ENCODE results near the gene ARHGAP1. TPM values are rescaled to one million over a fixed set of nuclear protein-coding genes. Genes with fewer than 3 reads are reported as not detected.
A peak's percentile ranks its signal among the peaks of the same experiment; 100 is the strongest.

ARHGAP1 gene
- total RNA-seq, 4 donors from 2014 or later = 30.8 to 57.9 (median 47.7) TPM

- H3K27me3 ChIP-seq = no peaks in the 10 kb centered on the region
- peaks cover 47 to 57% of the 10 kb centered on the region in 2 donors for H3K36me3 ChIP-seq
- 75 to 77% methylated on average over 2 of the region's 2 CpGs for WGBS, 2 donors
- peak overlapping the region; percentile 1 to 70 (median 43) for H3K27ac ChIP-seq
- TF ChIP-seq POLR2A (IDR thresholded peaks at IDR 0.05) = no peak
- TF ChIP-seq, protein P1, sequence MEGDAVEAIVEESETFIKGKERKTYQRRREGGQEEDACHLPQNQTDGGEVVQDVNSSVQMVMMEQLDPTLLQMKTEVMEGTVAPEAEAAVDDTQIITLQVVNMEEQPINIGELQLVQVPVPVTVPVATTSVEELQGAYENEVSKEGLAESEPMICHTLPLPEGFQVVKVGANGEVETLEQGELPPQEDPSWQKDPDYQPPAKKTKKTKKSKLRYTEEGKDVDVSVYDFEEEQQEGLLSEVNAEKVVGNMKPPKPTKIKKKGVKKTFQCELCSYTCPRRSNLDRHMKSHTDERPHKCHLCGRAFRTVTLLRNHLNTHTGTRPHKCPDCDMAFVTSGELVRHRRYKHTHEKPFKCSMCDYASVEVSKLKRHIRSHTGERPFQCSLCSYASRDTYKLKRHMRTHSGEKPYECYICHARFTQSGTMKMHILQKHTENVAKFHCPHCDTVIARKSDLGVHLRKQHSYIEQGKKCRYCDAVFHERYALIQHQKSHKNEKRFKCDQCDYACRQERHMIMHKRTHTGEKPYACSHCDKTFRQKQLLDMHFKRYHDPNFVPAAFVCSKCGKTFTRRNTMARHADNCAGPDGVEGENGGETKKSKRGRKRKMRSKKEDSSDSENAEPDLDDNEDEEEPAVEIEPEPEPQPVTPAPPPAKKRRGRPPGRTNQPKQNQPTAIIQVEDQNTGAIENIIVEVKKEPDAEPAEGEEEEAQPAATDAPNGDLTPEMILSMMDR (IDR thresholded peaks at IDR 0.05) = no peak
- no peak overlapping the region for H3K4me3 ChIP-seq (replicated peaks in 1 of 3)
- DNase-seq = peak; percentile 10
- peaks cover 0 to 5% of the 10 kb centered on the region in 2 donors for H3K4me1 ChIP-seq
- H3K9me3 ChIP-seq = no peaks in the 10 kb centered on the region
- intact Hi-C loops (cut with DNase I) = no loop called here
Measured at GRCh38 chr11:46649180-46649738, 51.2 kb downstream of the ARHGAP1 start.

DNA sequence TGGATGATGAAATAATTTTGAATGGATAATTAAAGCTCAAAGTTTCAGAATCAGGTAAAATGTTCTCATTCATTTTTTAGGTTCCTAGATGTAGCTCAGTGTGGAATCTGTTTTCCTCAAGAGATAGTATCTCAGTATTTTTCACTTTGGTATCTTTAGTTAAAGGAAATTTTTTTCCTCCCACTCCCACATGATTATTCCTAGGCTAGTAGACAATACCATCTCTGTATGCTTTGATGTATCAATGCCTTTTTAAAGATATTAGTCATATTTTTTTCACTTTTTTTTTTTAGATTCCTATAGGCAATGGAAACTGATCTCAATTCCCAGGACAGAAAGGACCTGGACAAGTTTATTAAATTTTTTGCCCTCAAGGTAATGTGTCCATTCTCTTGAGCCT, 56.4 kb downstream of the ARHGAP1 start:
- Histone ChIP-seq H3K36me3 (peaks cover 19 to 30% of the 10 kb centered on the region in 2 donors), H3K4me1 (peaks cover 0 to 5% of the 10 kb centered on the region in 2 donors), H3K9me3 (no peaks in the 10 kb centered on the region), H3K27ac (no peak overlapping the region), H3K4me3 (replicated peaks in 1 of 3) (no peak overlapping the region), H3K27me3 (no peaks in the 10 kb centered on the region)
- no peak for TF ChIP-seq POLR2A (IDR thresholded peaks at IDR 0.05)
- TF ChIP-seq, protein P1 (IDR thresholded peaks at IDR 0.05) = no peak
- intact Hi-C loops (cut with DNase I) = no loop called here
- no peak for DNase-seq

- 93 to 96% methylated on average over 3 of the region's 3 CpGs for WGBS, 2 donors
- no peak overlapping the region for H3K4me3 ChIP-seq (replicated peaks in 1 of 3)
- no peak for DNase-seq
- no peak for TF ChIP-seq POLR2A (IDR thresholded peaks at IDR 0.05)
- TF ChIP-seq, protein P1 (IDR thresholded peaks at IDR 0.05) = no peak
- H3K36me3 ChIP-seq = peaks cover 19 to 30% of the 10 kb centered on the region in 2 donors
- H3K27ac ChIP-seq = no peak overlapping the region
- no peaks in the 10 kb centered on the region for H3K9me3 ChIP-seq
- no peaks in the 10 kb centered on the region for H3K27me3 ChIP-seq
- H3K4me1 ChIP-seq = peaks cover 0 to 5% of the 10 kb centered on the region in 2 donors
- intact Hi-C loops (cut with DNase I) = no loop called here
Measured at GRCh38 chr11:46643531-46643930, 56.9 kb downstream of the ARHGAP1 start.

DNA sequence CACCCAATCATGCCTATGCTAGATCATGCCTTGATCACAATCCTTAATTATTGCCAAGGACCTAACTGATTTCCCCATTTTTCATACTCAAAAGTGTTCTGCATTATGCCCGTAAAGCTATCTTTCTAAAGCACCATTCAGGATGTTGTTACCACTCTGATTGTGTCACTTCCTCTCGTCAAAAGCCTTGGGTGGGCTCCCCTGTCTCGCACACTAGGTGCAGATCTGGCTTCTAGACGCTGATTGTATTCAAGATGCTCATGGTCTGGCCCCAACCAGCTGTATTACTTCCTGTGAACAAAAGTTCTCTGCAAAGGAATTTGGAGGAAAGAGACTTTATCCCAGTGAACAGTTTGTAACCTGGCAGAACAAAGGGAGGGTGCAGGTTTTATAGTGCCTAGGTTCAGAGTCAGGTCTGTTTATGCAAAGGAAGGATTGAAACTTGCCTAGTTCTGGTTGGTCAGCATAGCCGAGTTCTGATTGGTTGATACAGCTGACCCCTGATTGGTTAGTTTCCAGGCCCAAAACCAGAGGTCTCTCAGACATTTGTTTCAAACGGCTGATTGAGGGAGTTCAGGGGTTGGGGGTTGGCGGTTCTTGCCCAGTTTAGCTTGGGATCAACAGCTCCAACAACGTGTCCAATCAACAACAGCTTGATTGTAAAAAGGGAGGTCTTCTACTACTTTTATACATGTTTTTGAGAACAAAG, 57.6 kb downstream of the ARHGAP1 start:
- H3K27ac ChIP-seq = no peak overlapping the region

More for the DNA sequence above, 57.6 kb downstream of the ARHGAP1 start:
- intact Hi-C loops (cut with DNase I) = no loop called here
- no peak overlapping the region for H3K4me3 ChIP-seq (replicated peaks in 1 of 3)
- H3K9me3 ChIP-seq = no peaks in the 10 kb centered on the region
- DNase-seq = no peak
- no peaks in the 10 kb centered on the region for H3K27me3 ChIP-seq
- H3K36me3 ChIP-seq = peaks cover 19 to 29% of the 10 kb centered on the region in 2 donors
- 92 to 98% methylated on average over 8 of the region's 8 CpGs for WGBS, 2 donors
- H3K4me1 ChIP-seq = no peaks in the 10 kb centered on the region
- no peak for TF ChIP-seq POLR2A (IDR thresholded peaks at IDR 0.05)
- TF ChIP-seq, protein P1 (IDR thresholded peaks at IDR 0.05) = no peak

All from thyroid gland (tissue), 4 donors.